ENCODE results near the gene TRIM60. TPM values are rescaled to one million over a fixed set of nuclear protein-coding genes. Genes with fewer than 3 reads are reported as not detected.
"Not testable (repeated sequence)": the region's sequence is repeated elsewhere in the genome, so short reads cannot be mapped to it uniquely, and the experiment has no call there.

TRIM60 gene
- total RNA-seq, 1 donor from 2014 or later = not detected

GRCh38 chr4:165048170-165048569, 16.4 kb downstream of the TRIM60 start:
- DNase-seq (ENCODE audit: low spot score) = no peak
- intact Hi-C loops (cut with DNase I) = no loop called here

DNA sequence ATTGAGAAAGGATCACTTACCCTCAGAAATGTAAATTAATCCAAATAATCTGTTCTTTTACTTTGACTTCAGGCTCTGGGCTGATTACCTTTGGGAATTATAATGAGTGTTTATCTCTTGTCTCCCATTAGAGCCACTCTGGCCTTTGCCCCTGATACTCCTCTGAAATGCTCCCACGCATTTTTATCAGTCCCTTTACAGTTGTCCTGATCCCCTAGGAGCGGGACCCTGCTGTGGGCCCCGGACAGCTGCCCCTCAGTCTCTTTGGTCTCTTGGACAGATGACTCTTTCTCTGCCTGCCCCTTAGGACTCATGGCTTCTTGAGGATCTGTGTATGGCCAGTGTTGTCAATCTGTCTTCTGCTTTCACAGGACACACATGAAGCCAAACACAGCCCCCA, 20.8 kb downstream of the TRIM60 start:
- DNase-seq (ENCODE audit: low spot score) = no peak
- intact Hi-C loops (cut with DNase I) = no loop called here

GRCh38 chr4:165053645-165054044, 21.8 kb downstream of the TRIM60 start, which contains the start of gene TRIM75:
Gene TRIM75 (plus strand): TSS chr4:165053866. CDS start chr4:165059148, 5,282 bp downstream.
- intact Hi-C loops (cut with DNase I) = no loop called here
- no peak for DNase-seq (ENCODE audit: low spot score)

- intact Hi-C loops (cut with DNase I) = no loop called here
- no peak for DNase-seq (ENCODE audit: low spot score)
These were observed 23.8 kb downstream of the TRIM60 start for GRCh38 chr4:165055601-165056000.

GRCh38 chr4:165058666-165059065, 26.9 kb downstream of the TRIM60 start:
- no peak for DNase-seq (ENCODE audit: low spot score)
- intact Hi-C loops (cut with DNase I) = no loop called here

DNA sequence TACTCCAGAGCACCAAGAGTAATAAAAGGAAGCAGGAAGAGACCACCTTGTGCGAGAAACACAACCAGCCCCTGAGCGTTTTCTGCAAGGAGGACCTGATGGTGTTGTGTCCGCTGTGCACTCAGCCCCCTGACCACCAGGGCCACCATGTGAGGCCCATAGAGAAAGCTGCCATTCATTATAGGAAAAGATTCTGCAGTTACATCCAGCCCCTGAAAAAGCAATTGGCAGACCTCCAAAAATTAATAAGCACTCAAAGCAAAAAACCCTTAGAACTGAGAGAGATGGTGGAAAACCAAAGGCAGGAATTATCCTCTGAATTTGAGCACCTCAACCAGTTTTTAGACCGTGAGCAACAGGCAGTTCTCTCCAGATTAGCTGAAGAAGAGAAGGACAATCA, 27.6 kb downstream of the TRIM60 start:
- intact Hi-C loops (cut with DNase I) = no loop called here
- DNase-seq (ENCODE audit: low spot score) = no peak

GRCh38 chr4:165060938-165061337, 29.1 kb downstream of the TRIM60 start:
- intact Hi-C loops (cut with DNase I) = no loop called here
- DNase-seq (ENCODE audit: low spot score) = no peak

GRCh38 chr4:165070560-165070959, 38.8 kb downstream of the TRIM60 start:
- no peak for DNase-seq (ENCODE audit: low spot score)
- intact Hi-C loops (cut with DNase I) = no loop called here

- DNase-seq (ENCODE audit: low spot score); intact Hi-C loops (cut with DNase I): not testable (repeated sequence)
These were observed 41.5 kb downstream of the TRIM60 start for GRCh38 chr4:165073346-165073745.

- intact Hi-C loops (cut with DNase I) = no loop called here
- no peak for DNase-seq (ENCODE audit: low spot score)
These were observed 45.3 kb downstream of the TRIM60 start for GRCh38 chr4:165077034-165077578.

GRCh38 chr4:165079476-165079875, 47.7 kb downstream of the TRIM60 start:
- no peak for DNase-seq (ENCODE audit: low spot score)
- intact Hi-C loops (cut with DNase I) = no loop called here

DNA sequence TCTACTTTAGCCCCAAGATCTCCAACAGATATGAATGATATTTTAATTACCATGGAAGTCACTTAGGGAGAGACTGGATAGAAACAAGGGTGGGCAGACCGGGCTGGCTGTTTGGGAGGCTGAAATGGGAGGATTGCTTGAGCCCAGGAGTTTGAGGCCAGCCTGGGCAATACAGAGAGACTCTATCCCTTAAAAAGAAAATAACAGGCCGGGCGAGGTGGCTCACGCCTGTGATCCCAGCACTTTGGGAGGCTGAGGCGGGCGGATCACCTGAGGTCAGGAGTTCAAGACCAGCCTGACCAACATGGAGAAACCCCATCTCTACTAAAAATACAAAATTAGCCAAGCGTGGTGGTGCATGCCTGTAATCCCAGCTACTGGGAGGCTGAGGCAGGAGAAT, 53.0 kb downstream of the TRIM60 start:
- intact Hi-C loops (cut with DNase I); DNase-seq (ENCODE audit: low spot score): not testable (repeated sequence)

DNA sequence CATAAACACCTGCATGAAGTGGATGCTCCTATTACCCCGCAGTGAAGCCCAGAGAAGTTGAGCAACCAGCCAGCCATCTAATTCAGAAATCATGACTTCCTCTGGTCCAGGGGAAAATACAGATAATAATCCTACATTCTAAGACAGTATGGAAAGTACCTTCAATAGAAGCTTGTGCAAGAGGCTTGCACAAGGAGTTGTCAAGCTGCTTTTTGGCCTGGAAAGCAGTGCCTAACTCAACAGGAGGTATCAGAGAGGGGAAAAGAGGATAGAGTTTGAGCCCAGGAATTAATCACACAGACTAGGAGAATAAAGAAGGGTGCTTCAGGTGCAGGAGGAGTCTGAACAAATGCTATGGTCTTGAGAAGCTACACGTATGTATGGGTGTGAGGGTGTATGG, 54.1 kb downstream of the TRIM60 start:
- intact Hi-C loops (cut with DNase I) = no loop called here
- DNase-seq (ENCODE audit: low spot score) = no peak

- no peak for DNase-seq (ENCODE audit: low spot score)
These were observed 56.6 kb downstream of the TRIM60 start for GRCh38 chr4:165088366-165088765.

More at GRCh38 chr4:165088366-165088765, 56.6 kb downstream of the TRIM60 start:
- intact Hi-C loops (cut with DNase I) = no loop called here

Other genes starting within 250 kb of the TRIM60 start
- not detected for gene APELA, start 154.8 kb upstream of the TRIM60 start, total RNA-seq
- 1.5 TPM for gene TRIM61, start 54.3 kb upstream of the TRIM60 start, total RNA-seq
- not detected for gene TRIM75, start 21.9 kb downstream of the TRIM60 start, total RNA-seq
- gene TMEM192, start 80.9 kb downstream of the TRIM60 start, total RNA-seq = 10.6 TPM
- 13.1 TPM for gene KLHL2, start 175.6 kb downstream of the TRIM60 start, total RNA-seq